Lower lobe of right lung (tissue), 2 donors: Measurements from ENCODE around the gene CYB561D2. TPM values are rescaled to one million over a fixed set of nuclear protein-coding genes. Genes with fewer than 3 reads are reported as not detected.
A peak's percentile ranks its signal among the peaks of the same experiment; 100 is the strongest.

Source experiments
- ATAC-seq, 2 donors: fragments of 200-7000 bp; cut with Tn5 transposase; one replicate each; pipeline ENCODE4 v1.9.1; 2020 to 2022; ENCODE audit warnings: mild to moderate bottlenecking in 2 of 2, moderate library complexity in 2 of 2
- DNase-seq: peaks from one replicate; pipeline ENCODE4 v3.0.0-alpha.2; 2020
- H3K27ac ChIP-seq: fragments of 200-600 bp; one replicate; pipeline ENCODE4 v1.8.0; 2022
- H3K27me3 ChIP-seq: fragments of 200-600 bp; one replicate; pipeline ENCODE4 v1.8.0; 2022; ENCODE audit warnings: low read depth
- H3K36me3 ChIP-seq: fragments of 200-600 bp; one replicate; pipeline ENCODE4 v1.8.0; 2022; ENCODE audit warnings: mild to moderate bottlenecking
- H3K4me1 ChIP-seq: fragments of 200-600 bp; one replicate; pipeline ENCODE4 v1.8.0; 2022
- H3K4me3 ChIP-seq: fragments of 200-600 bp; one replicate; pipeline ENCODE4 v1.8.0; 2022; ENCODE audit warnings: mild to moderate bottlenecking
- H3K9me3 ChIP-seq: fragments of 200-600 bp; one replicate; pipeline ENCODE4 v1.8.0; 2022
- CTCF ChIP-seq: fragments of 200-600 bp; IDR thresholded peaks from one replicate; pipeline ENCODE4 v1.8.0; 2022; ENCODE audit warnings: antibody characterized with exemption, mild to moderate bottlenecking
- intact Hi-C: fragments of 100-400 bp; cut with DNase I; formaldehyde crosslinking; loops from one replicate; pipeline ENCODE4 v1.11.0; 2022
- total RNA-seq: library from RNA; stranded (reverse); fragmentation: NEBNext Ultra II Directional; extraction: Animal tissue kit (Norgen Biotek cat#: 25700); gene quantifications from one replicate; pipeline ENCODE4 v1.2.1, GENCODE V29; 2021
- donor health status: DM: no; HTN: yes; CAD: no; lungs with severe emphysema.

CYB561D2 gene
- total RNA-seq, 1 donor from 2014 or later: 21.7 TPM

DNA sequence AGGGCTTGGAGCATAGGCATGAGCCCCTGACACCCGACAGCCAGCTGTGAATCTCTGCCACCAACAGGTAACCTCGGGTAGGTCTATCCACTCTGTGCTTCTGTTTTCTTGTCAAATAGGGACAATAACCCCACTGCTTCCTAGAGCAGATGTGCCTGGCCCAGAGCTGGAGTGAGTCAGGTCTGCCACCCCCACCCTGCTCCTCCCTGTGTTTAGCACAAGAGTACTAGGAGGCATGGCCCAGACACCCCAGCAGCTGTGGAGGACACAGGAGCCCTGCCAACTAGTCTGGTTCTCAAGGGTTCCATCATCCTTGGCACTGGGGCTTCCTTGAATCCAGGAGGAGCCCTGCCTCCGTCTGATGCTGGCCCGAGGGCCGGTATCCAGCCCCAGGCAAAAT is 42.4 kb downstream of the CYB561D2 start:
- H3K27ac ChIP-seq: no peak overlapping the region
- no peaks in the 10 kb centered on the region for H3K27me3 ChIP-seq
- intact Hi-C loops: no loop called here
- no peak overlapping the region for H3K4me3 ChIP-seq
- no peaks in the 10 kb centered on the region for H3K9me3 ChIP-seq
- no peak for TF ChIP-seq CTCF
- H3K4me1 ChIP-seq: peaks cover 13% of the 10 kb centered on the region
- ATAC-seq (no peak), DNase-seq (no peak)
- H3K36me3 ChIP-seq: no peaks in the 10 kb centered on the region

DNA sequence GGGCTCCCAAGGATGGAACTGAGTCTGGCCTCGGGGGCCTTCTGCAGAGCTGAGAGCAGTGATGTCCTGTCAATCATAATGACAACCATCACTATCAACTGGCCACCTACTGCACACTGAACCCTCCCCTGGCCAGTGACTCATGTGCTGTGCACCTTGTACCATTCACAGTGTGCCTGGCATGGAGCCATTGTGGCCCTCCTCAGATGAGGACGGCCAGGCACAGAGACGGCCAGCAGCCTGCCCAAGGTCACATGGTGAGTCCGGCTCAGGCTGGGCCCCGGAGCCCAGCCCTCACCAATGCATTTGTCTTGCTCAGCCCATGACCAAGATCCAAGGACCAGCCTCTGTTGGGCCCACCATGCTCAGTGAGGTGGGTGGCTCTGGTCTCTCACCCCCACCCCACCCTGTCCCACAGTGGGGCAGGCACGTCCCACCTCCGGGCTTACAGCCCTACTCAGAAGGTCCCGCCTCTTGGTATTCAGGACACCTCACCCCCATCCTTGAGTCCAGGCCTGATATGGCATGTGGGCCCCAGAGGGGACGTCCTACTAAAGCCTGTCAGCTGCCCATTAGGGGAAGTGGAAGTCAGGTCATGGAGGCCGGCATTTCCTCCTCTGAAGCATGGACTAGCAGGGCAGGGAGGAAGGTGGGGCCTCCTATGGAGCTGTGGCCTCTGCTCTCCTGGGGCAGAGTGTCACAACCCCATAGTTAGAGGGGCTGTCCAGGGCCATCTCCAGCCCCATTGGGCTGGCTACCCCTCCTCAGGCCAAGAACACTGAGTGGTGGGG is 44.6 kb downstream of the CYB561D2 start:
- peak; percentile 56 for DNase-seq
- Histone ChIP-seq H3K27me3 (no peaks in the 10 kb centered on the region), H3K9me3 (no peaks in the 10 kb centered on the region), H3K36me3 (no peaks in the 10 kb centered on the region), H3K4me3 (no peak overlapping the region), H3K4me1 (peaks cover 12% of the 10 kb centered on the region), H3K27ac (no peak overlapping the region)
- TF ChIP-seq CTCF: no peak
- intact Hi-C loops: no loop called here
- peak; percentile 7 to 17 for ATAC-seq

GRCh38 chr3:50396502-50396901 is 45.8 kb downstream of the CYB561D2 start:
- intact Hi-C loops: no loop called here
- DNase-seq: no peak
- Histone ChIP-seq H3K27ac (no peak overlapping the region), H3K27me3 (no peaks in the 10 kb centered on the region), H3K4me3 (no peak overlapping the region), H3K9me3 (no peaks in the 10 kb centered on the region), H3K4me1 (no peaks in the 10 kb centered on the region), H3K36me3 (no peaks in the 10 kb centered on the region)
- TF ChIP-seq CTCF: no peak
- no peak for ATAC-seq

- Histone ChIP-seq H3K36me3 (no peaks in the 10 kb centered on the region), H3K27ac (no peak overlapping the region), H3K4me3 (no peak overlapping the region), H3K4me1 (no peaks in the 10 kb centered on the region), H3K27me3 (no peaks in the 10 kb centered on the region), H3K9me3 (no peaks in the 10 kb centered on the region)
- no peak for TF ChIP-seq CTCF
- ATAC-seq (peak; percentile 24 to 29), DNase-seq (no peak)
- intact Hi-C loops: no loop called here
Measured at GRCh38 chr3:50401978-50402595, 51.4 kb downstream of the CYB561D2 start.

Other genes starting within 250 kb of the CYB561D2 start
- gene SEMA3F, start 195.5 kb upstream of the CYB561D2 start, total RNA-seq: 44.7 TPM
- gene GNAT1, start 159.3 kb upstream of the CYB561D2 start, total RNA-seq: not detected
- gene SLC38A3, start 145.6 kb upstream of the CYB561D2 start, total RNA-seq: not detected
- gene GNAI2, start 114.7 kb upstream of the CYB561D2 start, total RNA-seq: 372 TPM
- gene SEMA3B, start 81.7 kb upstream of the CYB561D2 start, total RNA-seq: 77.6 TPM
- gene LSMEM2, start 71.8 kb upstream of the CYB561D2 start, total RNA-seq: not detected
- 66.9 TPM for gene IFRD2, start 58.4 kb upstream of the CYB561D2 start, total RNA-seq
- 4.0 TPM for gene HYAL3, start 51.5 kb upstream of the CYB561D2 start, total RNA-seq
- 9.3 TPM for gene NAA80, start 51.5 kb upstream of the CYB561D2 start, total RNA-seq
- 58.2 TPM for gene HYAL1, start 47.3 kb upstream of the CYB561D2 start, total RNA-seq
- gene HYAL2, start 28.1 kb upstream of the CYB561D2 start, total RNA-seq: 155 TPM
- 29.4 TPM for gene TUSC2, start 22.6 kb upstream of the CYB561D2 start, total RNA-seq
- 39.5 TPM for gene RASSF1, start 10.0 kb upstream of the CYB561D2 start, total RNA-seq
- 32.8 TPM for gene ZMYND10, start 5.1 kb upstream of the CYB561D2 start, total RNA-seq
- 17.7 TPM for gene NPRL2, start 87 bp upstream of the CYB561D2 start, total RNA-seq
- gene TMEM115, start 8.7 kb downstream of the CYB561D2 start, total RNA-seq: 37.5 TPM
- 105 TPM for gene CACNA2D2, start 152.8 kb downstream of the CYB561D2 start, total RNA-seq
- 6.7 TPM for gene C3orf18, start 216.9 kb downstream of the CYB561D2 start, total RNA-seq
- 28.4 TPM for gene HEMK1, start 218.7 kb downstream of the CYB561D2 start, total RNA-seq